Keratinocyte (primary cell): ENCODE results near the gene BRINP1. TPM values are rescaled to one million over a fixed set of nuclear protein-coding genes. Genes with fewer than 3 reads are reported as not detected.

ENCODE experiments used
- DNase-seq: peaks from one replicate; pipeline ENCODE4 v3.0.0-alpha.2; 2011; ENCODE audit warnings: low read depth, missing footprints, low spot score
- FAIRE-seq: peaks from 2 replicates; lab custom pipeline; 2011; peaks lifted over from hg19 to GRCh38; lab: Jason Lieb, UNC
- H2AFZ ChIP-seq: 2 replicates; pipeline ENCODE4 v1.6.0; 2012; ENCODE audit warnings: low read length, control low read depth, inconsistent platforms; ENCODE audit not compliant: control insufficient read depth
- H3K27ac ChIP-seq: 2 replicates; pipeline ENCODE4 v1.5.1; 2011; ENCODE audit warnings: low read length; ENCODE audit not compliant: control insufficient read depth, insufficient read depth
- H3K27me3 ChIP-seq: 3 replicates; pipeline ENCODE4 v1.6.0; 2011; ENCODE audit warnings: low read length; ENCODE audit not compliant: control insufficient read depth, insufficient read depth; ENCODE audit errors: extremely low read depth
- H3K36me3 ChIP-seq, 2 experiments: 2 replicates in 1 of 2; 3 replicates in 1 of 2; pipeline ENCODE4 v1.5.1; 2011; ENCODE audit warnings: low read length in 2 of 2, mild to moderate bottlenecking in 1 of 2; ENCODE audit not compliant: control insufficient read depth in 2 of 2, insufficient read depth in 2 of 2; ENCODE audit errors: extremely low read depth in 1 of 2
- H3K4me1 ChIP-seq: 3 replicates; pipeline ENCODE4 v1.5.1; 2011; ENCODE audit warnings: low read length; ENCODE audit not compliant: control insufficient read depth, insufficient read depth; ENCODE audit errors: extremely low read depth
- H3K4me2 ChIP-seq: 3 replicates; pipeline ENCODE4 v1.6.0; 2011; ENCODE audit warnings: low read depth, low read length; ENCODE audit not compliant: control insufficient read depth, insufficient read depth; ENCODE audit errors: extremely low read depth
- H3K4me3 ChIP-seq, 3 experiments: fragments of 200-600 bp in 1 of 3; sonication (generic) in 1 of 3; 2 replicates in 2 of 3; 3 replicates in 1 of 3; pipeline ENCODE4 v1.5.1; 2011 to 2016; ENCODE audit warnings: low read length in 3 of 3, mild to moderate bottlenecking in 3 of 3, control low read depth in 2 of 3, inconsistent platforms in 1 of 3, low read depth in 1 of 3, mixed read lengths in 1 of 3, mixed run types in 1 of 3, moderate library complexity in 1 of 3; ENCODE audit not compliant: control insufficient read depth in 2 of 3, insufficient read depth in 2 of 3; ENCODE audit errors: extremely low read depth in 1 of 3
- H3K79me2 ChIP-seq: 2 replicates; pipeline ENCODE4 v1.6.0; 2012; ENCODE audit warnings: low read length; ENCODE audit not compliant: control insufficient read depth, insufficient read depth
- H3K9ac ChIP-seq: 3 replicates; pipeline ENCODE4 v1.6.0; 2011; ENCODE audit warnings: low read length; ENCODE audit not compliant: control insufficient read depth, insufficient read depth; ENCODE audit errors: extremely low read depth
- H3K9me1 ChIP-seq: 3 replicates; pipeline ENCODE4 v1.6.0; 2011; ENCODE audit warnings: low read length; ENCODE audit not compliant: control insufficient read depth, insufficient read depth; ENCODE audit errors: extremely low read depth
- H3K9me3 ChIP-seq: 2 replicates; pipeline ENCODE4 v1.5.1; 2012; ENCODE audit warnings: low read depth, low read length; ENCODE audit not compliant: control insufficient read depth
- H4K20me1 ChIP-seq: 3 replicates; pipeline ENCODE4 v1.6.0; 2011; ENCODE audit warnings: low read length; ENCODE audit not compliant: control insufficient read depth, insufficient read depth; ENCODE audit errors: extremely low read depth
- CTCF ChIP-seq, 3 experiments: IDR thresholded peaks in 1 of 3; conservative IDR thresholded peaks in 1 of 3; optimal IDR thresholded peaks in 1 of 3; 2 replicates in 2 of 3; 3 replicates in 1 of 3; pipeline versions ENCODE3 to v1.5.1; 2011; ENCODE audit warnings: low read length in 3 of 3, mild to moderate bottlenecking in 3 of 3, moderate library complexity in 2 of 3, control low read depth in 1 of 3, inconsistent platforms in 1 of 3; ENCODE audit not compliant: insufficient read depth in 2 of 3; ENCODE audit errors: extremely low read depth in 1 of 3
- EZH2 ChIP-seq: IDR thresholded peaks from one replicate; pipeline ENCODE4 v1.6.1; 2012; ENCODE audit warnings: inconsistent platforms, mild to moderate bottlenecking, low read length, moderate library complexity
- dilution Hi-C: fragments of 300-500 bp; cut with MboI; formaldehyde crosslinking; loops from one replicate; pipeline ENCODE4 v1.7.0; 2020; ENCODE audit warnings: low sequenced_read_pairs; ENCODE audit not compliant: extremely low pct_ligation_motif_present
- polyA plus RNA-seq, 5 experiments: library from polyadenylated mRNA; depleted of rRNA in 3 of 5; stranded (reverse) in 3 of 5; stranded (forward) in 1 of 5; unstranded in 1 of 5; fragments of >200 nt; gene quantifications; 1 replicate in 1 of 5; 2 replicates in 3 of 5; 3 replicates in 1 of 5; pipeline versions ENCODE4 v1.2.1 to v1.2.3, GENCODE V29; 2011 to 2012; ENCODE audit warnings: missing spikeins in 2 of 5, low read depth in 1 of 5, low replicate concordance in 1 of 5

The BRINP1 gene
- polyA plus RNA-seq, 1 donor (not counting 4 experiments of a cell fraction or from before 2014, with no cell fraction given) = 0.63 TPM

GRCh38 chr9:119273325-119273904 lies 95.8 kb downstream of the BRINP1 start:
- FAIRE-seq (no peak), DNase-seq (no peak)
- TF ChIP-seq EZH2 (no peak), CTCF (optimal IDR thresholded peaks at IDR 0.05 in 1 of 3, IDR thresholded peaks at IDR 0.05 in 1 of 3, conservative IDR thresholded peaks at IDR 0.05 in 1 of 3; ENCODE audit: extremely low read depth in 1 of 3, insufficient read depth in 2 of 3, low read length in 3 of 3) (no peak)
- Histone ChIP-seq H4K20me1 (no peaks in the 10 kb centered on the region), H3K4me2 (no peak overlapping the region), H3K36me3 (no peaks in the 10 kb centered on the region), H3K79me2 (no peaks in the 10 kb centered on the region), H3K9me1 (no peaks in the 10 kb centered on the region), H3K4me3 (no peak overlapping the region), H3K9me3 (no peaks in the 10 kb centered on the region), H3K4me1 (no peaks in the 10 kb centered on the region), H2AFZ (no peak overlapping the region), H3K27me3 (no peaks in the 10 kb centered on the region), H3K27ac (no peak overlapping the region), H3K9ac (no peak overlapping the region)
- dilution Hi-C loops = no loop called here

GRCh38 chr9:119272500-119273211 lies 96.6 kb downstream of the BRINP1 start:
- no peaks in the 10 kb centered on the region for H3K27me3 ChIP-seq
- no peaks in the 10 kb centered on the region for H4K20me1 ChIP-seq
- no peaks in the 10 kb centered on the region for H3K4me1 ChIP-seq
- H3K4me2 ChIP-seq = no peak overlapping the region
- DNase-seq (no peak), FAIRE-seq (no peak)
- H3K27ac ChIP-seq = no peak overlapping the region
- H2AFZ ChIP-seq = no peak overlapping the region
- H3K9ac ChIP-seq = no peak overlapping the region
- H3K9me3 ChIP-seq = no peaks in the 10 kb centered on the region
- H3K79me2 ChIP-seq = no peaks in the 10 kb centered on the region
- no peaks in the 10 kb centered on the region for H3K36me3 ChIP-seq
- TF ChIP-seq CTCF (optimal IDR thresholded peaks at IDR 0.05 in 1 of 3, IDR thresholded peaks at IDR 0.05 in 1 of 3, conservative IDR thresholded peaks at IDR 0.05 in 1 of 3; ENCODE audit: extremely low read depth in 1 of 3, insufficient read depth in 2 of 3, low read length in 3 of 3) (no peak), EZH2 (no peak)
- dilution Hi-C loops = no loop called here
- no peak overlapping the region for H3K4me3 ChIP-seq
- no peaks in the 10 kb centered on the region for H3K9me1 ChIP-seq
